Measurements from ENCODE around the gene MAPK6. TPM values are rescaled to one million over a fixed set of nuclear protein-coding genes. Genes with fewer than 3 reads are reported as not detected.

The MAPK6 gene
- total RNA-seq, 1 experiment from 2014 or later = 56.4 TPM

GRCh38 chr15:52013151-52013791, 5.7 kb upstream of the MAPK6 start:
- DNase-seq (ENCODE audit: low spot score) = no peak
- intact Hi-C loops (cut with micrococcal nuclease; ENCODE audit: unreplicated experiment) = no loop called here
- Histone ChIP-seq H3K27ac (ENCODE audit: low read depth, low read length, poor library complexity, severe bottlenecking) (no peak overlapping the region), H3K27me3 (replicated peaks; ENCODE audit: insufficient read depth, low read depth, low read length, poor library complexity) (no peaks in the 10 kb centered on the region), H3K4me3 (ENCODE audit: low read depth, low read length, poor library complexity, severe bottlenecking) (no peak overlapping the region), H3K4me1 (ENCODE audit: insufficient read depth, low read length, poor library complexity, severe bottlenecking) (no peaks in the 10 kb centered on the region), H3K36me3 (ENCODE audit: insufficient read depth, low read length, poor library complexity, severe bottlenecking) (no peaks in the 10 kb centered on the region), H3K9me3 (ENCODE audit: low read depth, low read length, poor library complexity, severe bottlenecking) (no peaks in the 10 kb centered on the region)
- no peak for TF ChIP-seq EZH2 (IDR thresholded peaks at IDR 0.05; ENCODE audit: borderline replicate concordance, low read depth, low read length, poor library complexity, severe bottlenecking)
- TF ChIP-seq, protein P1, sequence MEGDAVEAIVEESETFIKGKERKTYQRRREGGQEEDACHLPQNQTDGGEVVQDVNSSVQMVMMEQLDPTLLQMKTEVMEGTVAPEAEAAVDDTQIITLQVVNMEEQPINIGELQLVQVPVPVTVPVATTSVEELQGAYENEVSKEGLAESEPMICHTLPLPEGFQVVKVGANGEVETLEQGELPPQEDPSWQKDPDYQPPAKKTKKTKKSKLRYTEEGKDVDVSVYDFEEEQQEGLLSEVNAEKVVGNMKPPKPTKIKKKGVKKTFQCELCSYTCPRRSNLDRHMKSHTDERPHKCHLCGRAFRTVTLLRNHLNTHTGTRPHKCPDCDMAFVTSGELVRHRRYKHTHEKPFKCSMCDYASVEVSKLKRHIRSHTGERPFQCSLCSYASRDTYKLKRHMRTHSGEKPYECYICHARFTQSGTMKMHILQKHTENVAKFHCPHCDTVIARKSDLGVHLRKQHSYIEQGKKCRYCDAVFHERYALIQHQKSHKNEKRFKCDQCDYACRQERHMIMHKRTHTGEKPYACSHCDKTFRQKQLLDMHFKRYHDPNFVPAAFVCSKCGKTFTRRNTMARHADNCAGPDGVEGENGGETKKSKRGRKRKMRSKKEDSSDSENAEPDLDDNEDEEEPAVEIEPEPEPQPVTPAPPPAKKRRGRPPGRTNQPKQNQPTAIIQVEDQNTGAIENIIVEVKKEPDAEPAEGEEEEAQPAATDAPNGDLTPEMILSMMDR (conservative IDR thresholded peaks at IDR 0.05; ENCODE audit: low read depth, low read length) = no peak
- ChIA-PET POLR2A (ENCODE audit: low non-redundant PET) (no interaction called here), CTCF (no interaction called here)
- BruUV-seq (replicated peaks) = no TSS peak

DNA sequence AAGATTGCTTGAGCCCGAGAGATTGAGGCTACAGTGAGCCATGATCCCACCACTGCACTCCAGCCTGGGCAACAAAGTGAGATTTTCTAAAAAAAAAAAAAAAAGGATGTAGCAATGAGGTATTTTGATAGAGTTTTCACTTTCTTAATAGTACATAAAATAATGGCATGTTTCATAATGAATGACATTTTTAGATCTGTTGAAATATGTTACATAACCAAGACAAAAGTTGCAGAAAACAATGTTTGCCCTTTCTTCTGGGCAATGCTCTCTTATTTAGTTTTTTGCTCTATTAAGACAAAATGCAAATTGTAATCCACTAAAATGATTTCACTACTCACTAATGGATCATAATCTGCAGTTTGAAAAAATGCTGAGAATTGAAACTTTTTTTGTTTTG, 4.4 kb upstream of the MAPK6 start:
- H3K36me3 ChIP-seq (ENCODE audit: insufficient read depth, low read length, poor library complexity, severe bottlenecking) = no peaks in the 10 kb centered on the region
- intact Hi-C loops (cut with micrococcal nuclease; ENCODE audit: unreplicated experiment) = no loop called here
- H3K27ac ChIP-seq (ENCODE audit: low read depth, low read length, poor library complexity, severe bottlenecking) = no peak overlapping the region
- ChIA-PET CTCF (no interaction called here), POLR2A (ENCODE audit: low non-redundant PET) (no interaction called here)
- no peak for DNase-seq (ENCODE audit: low spot score)
- BruUV-seq (replicated peaks) = no TSS peak
- no peak overlapping the region for H3K4me3 ChIP-seq (ENCODE audit: low read depth, low read length, poor library complexity, severe bottlenecking)
- no peaks in the 10 kb centered on the region for H3K27me3 ChIP-seq (replicated peaks; ENCODE audit: insufficient read depth, low read depth, low read length, poor library complexity)
- TF ChIP-seq, protein P1 (conservative IDR thresholded peaks at IDR 0.05; ENCODE audit: low read depth, low read length) = no peak
- no peak for TF ChIP-seq EZH2 (IDR thresholded peaks at IDR 0.05; ENCODE audit: borderline replicate concordance, low read depth, low read length, poor library complexity, severe bottlenecking)
- H3K9me3 ChIP-seq (ENCODE audit: low read depth, low read length, poor library complexity, severe bottlenecking) = no peaks in the 10 kb centered on the region
- H3K4me1 ChIP-seq (ENCODE audit: insufficient read depth, low read length, poor library complexity, severe bottlenecking) = no peaks in the 10 kb centered on the region

GRCh38 chr15:52016316-52016715, 2.7 kb upstream of the MAPK6 start:
- TF ChIP-seq, protein P1 (conservative IDR thresholded peaks at IDR 0.05; ENCODE audit: low read depth, low read length) = no peak
- no peak for TF ChIP-seq EZH2 (IDR thresholded peaks at IDR 0.05; ENCODE audit: borderline replicate concordance, low read depth, low read length, poor library complexity, severe bottlenecking)
- ChIA-PET CTCF (no interaction called here), POLR2A (ENCODE audit: low non-redundant PET) (no interaction called here)
- peaks cover 1% of the 10 kb centered on the region for H3K4me1 ChIP-seq (ENCODE audit: insufficient read depth, low read length, poor library complexity, severe bottlenecking)
- no peak overlapping the region for H3K4me3 ChIP-seq (ENCODE audit: low read depth, low read length, poor library complexity, severe bottlenecking)
- DNase-seq (ENCODE audit: low spot score) = no peak
- no peaks in the 10 kb centered on the region for H3K36me3 ChIP-seq (ENCODE audit: insufficient read depth, low read length, poor library complexity, severe bottlenecking)
- no peaks in the 10 kb centered on the region for H3K27me3 ChIP-seq (replicated peaks; ENCODE audit: insufficient read depth, low read depth, low read length, poor library complexity)
- intact Hi-C loops (cut with micrococcal nuclease; ENCODE audit: unreplicated experiment) = no loop called here
- H3K27ac ChIP-seq (ENCODE audit: low read depth, low read length, poor library complexity, severe bottlenecking) = no peak overlapping the region
- BruUV-seq (replicated peaks) = no TSS peak
- H3K9me3 ChIP-seq (ENCODE audit: low read depth, low read length, poor library complexity, severe bottlenecking) = no peaks in the 10 kb centered on the region
